Stimulated activated effector memory CD8-positive, alpha-beta T cell treated with anti-CD3 and anti-CD28 coated beads, Interleukin-12 subunit alpha, Interleukin-12 subunit beta, amount 100 ng/mL, for 72 hours (primary cell): ENCODE data around the gene TULP4.
A peak's percentile ranks its signal among the peaks of the same experiment; 100 is the strongest.

Experiments
- ATAC-seq: fragments of 150-1000 bp; cut with Tn5 transposase; 2 replicates; pipeline ENCODE4 v1.10.0; 2021
- DNase-seq, 2 donors: peaks; one replicate each; pipeline ENCODE4 v3.0.0; 2021 to 2022; ENCODE audit warnings: low spot score in 2 of 2
- H3K27ac Mint-ChIP-seq: one replicate; pipeline ENCODE4 v1.8.0; 2022; ENCODE audit warnings: mild to moderate bottlenecking, mixed read lengths
- H3K36me3 Mint-ChIP-seq: one replicate; pipeline ENCODE4 v1.8.0; 2022; ENCODE audit warnings: mild to moderate bottlenecking, mixed read lengths
- H3K4me1 Mint-ChIP-seq: one replicate; pipeline ENCODE4 v1.8.0; 2022; ENCODE audit warnings: mixed read lengths
- H3K4me3 Mint-ChIP-seq: one replicate; pipeline ENCODE4 v1.8.0; 2022; ENCODE audit warnings: mild to moderate bottlenecking, mixed read lengths
- H3K9me3 Mint-ChIP-seq: one replicate; pipeline ENCODE4 v1.8.0; 2022; ENCODE audit warnings: mixed read lengths

The TULP4 gene

DNA sequence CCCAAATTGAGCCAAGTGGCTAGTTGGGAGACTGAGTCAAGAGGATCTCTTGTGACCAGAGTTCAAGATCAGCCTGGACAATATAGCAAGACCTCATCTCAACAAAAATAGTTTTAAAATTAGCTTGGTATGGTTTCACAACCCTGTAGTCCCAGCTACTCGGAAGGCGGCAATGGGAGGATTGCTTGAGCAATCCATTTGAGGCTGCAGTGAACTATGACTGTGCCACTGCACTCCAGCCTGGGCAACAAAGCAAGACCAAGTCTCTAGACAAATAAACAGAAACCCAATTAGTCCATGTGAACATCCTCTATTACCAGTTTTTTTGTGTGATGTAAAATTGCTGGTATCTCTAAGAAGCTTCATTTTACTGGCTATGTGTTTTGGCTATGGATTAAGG lies 106.2 kb downstream of the TULP4 start:
- Mint-ChIP-seq H3K36me3 (peaks cover 8% of the 10 kb centered on the region), H3K9me3 (no peaks in the 10 kb centered on the region), H3K4me1 (no peaks in the 10 kb centered on the region), H3K4me3 (no peak overlapping the region), H3K27ac (no peak overlapping the region)
- DNase-seq: no peak
- no peak for ATAC-seq

DNA sequence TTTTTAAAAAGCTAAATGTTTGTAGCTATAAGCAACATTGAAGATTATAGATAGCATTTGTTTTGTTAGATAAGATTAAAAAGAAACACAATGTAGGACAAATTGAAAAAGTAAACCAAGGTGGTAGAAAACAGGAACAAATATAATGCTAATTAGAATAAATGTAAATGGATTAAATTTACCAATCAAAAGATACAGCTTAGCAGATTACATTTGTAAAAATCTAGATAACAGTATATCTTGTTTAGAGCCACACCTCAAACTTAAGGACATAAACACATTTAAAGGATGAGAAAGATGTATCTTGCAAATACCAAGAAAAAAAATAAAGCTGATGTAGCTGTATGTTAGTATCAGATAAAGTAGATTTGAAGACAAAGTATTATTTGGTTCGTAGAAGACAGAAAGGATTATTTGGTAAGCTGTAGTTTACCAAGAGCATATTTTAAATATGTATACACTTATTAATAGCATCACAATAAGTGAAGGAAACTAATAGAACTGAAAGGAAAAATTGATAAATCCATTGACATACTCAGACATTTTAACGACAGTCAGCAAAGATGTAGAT lies 107.2 kb downstream of the TULP4 start:
- Mint-ChIP-seq H3K9me3 (no peaks in the 10 kb centered on the region), H3K4me3 (no peak overlapping the region), H3K4me1 (no peaks in the 10 kb centered on the region), H3K27ac (no peak overlapping the region), H3K36me3 (peaks cover 8% of the 10 kb centered on the region)
- no peak for ATAC-seq
- DNase-seq: no peak

- DNase-seq: no peak
- ATAC-seq: no peak
- no peaks in the 10 kb centered on the region for H3K4me1 Mint-ChIP-seq
- no peaks in the 10 kb centered on the region for H3K36me3 Mint-ChIP-seq
- no peak overlapping the region for H3K27ac Mint-ChIP-seq
- no peak overlapping the region for H3K4me3 Mint-ChIP-seq
- H3K9me3 Mint-ChIP-seq: no peaks in the 10 kb centered on the region
These were observed 109.1 kb downstream of the TULP4 start for GRCh38 chr6:158421381-158421780.

- no peaks in the 10 kb centered on the region for H3K36me3 Mint-ChIP-seq
These were observed 110.5 kb downstream of the TULP4 start for GRCh38 chr6:158422629-158423238.

GRCh38 chr6:158431036-158431435 lies 118.8 kb downstream of the TULP4 start:
- H3K27ac Mint-ChIP-seq: no peak overlapping the region
- peaks cover 6% of the 10 kb centered on the region for H3K36me3 Mint-ChIP-seq
- H3K4me1 Mint-ChIP-seq: no peaks in the 10 kb centered on the region
- H3K4me3 Mint-ChIP-seq: no peak overlapping the region
- DNase-seq: no peak
- no peak for ATAC-seq
- H3K9me3 Mint-ChIP-seq: no peaks in the 10 kb centered on the region

More at GRCh38 chr6:158422629-158423238, 110.5 kb downstream of the TULP4 start:
- DNase-seq: no peak
- no peak overlapping the region for H3K4me3 Mint-ChIP-seq
- no peak overlapping the region for H3K27ac Mint-ChIP-seq
- no peak for ATAC-seq
- H3K4me1 Mint-ChIP-seq: no peaks in the 10 kb centered on the region
- no peaks in the 10 kb centered on the region for H3K9me3 Mint-ChIP-seq

DNA sequence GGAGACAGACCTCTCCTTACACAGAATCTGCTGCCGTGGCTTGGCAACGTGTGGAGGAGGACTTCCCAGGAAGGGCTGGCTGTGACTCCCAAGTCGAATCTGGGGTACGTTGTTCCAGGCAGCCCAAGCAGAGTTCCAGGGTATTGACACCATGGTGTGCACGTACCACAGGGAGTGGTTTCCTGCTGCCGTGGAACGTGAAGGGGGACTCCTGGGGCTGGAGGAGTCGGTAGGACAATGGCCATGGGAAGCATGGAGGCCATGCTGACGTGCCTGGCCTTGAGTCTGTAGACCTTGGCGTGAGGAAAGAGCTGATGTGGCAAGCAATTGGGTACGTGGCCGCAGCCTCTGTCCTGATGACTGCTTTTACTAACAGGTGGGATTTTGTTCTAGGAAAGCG lies 119.3 kb downstream of the TULP4 start:
- DNase-seq: no peak
- no peak for ATAC-seq
- Mint-ChIP-seq H3K27ac (no peak overlapping the region), H3K36me3 (peaks cover 6% of the 10 kb centered on the region), H3K4me1 (no peaks in the 10 kb centered on the region), H3K4me3 (no peak overlapping the region), H3K9me3 (no peaks in the 10 kb centered on the region)

- no peaks in the 10 kb centered on the region for H3K9me3 Mint-ChIP-seq
- H3K27ac Mint-ChIP-seq: no peak overlapping the region
- H3K36me3 Mint-ChIP-seq: no peaks in the 10 kb centered on the region
- H3K4me1 Mint-ChIP-seq: no peaks in the 10 kb centered on the region
- no peak for ATAC-seq
- DNase-seq: no peak
- H3K4me3 Mint-ChIP-seq: no peak overlapping the region
These were observed 125.3 kb downstream of the TULP4 start for GRCh38 chr6:158437571-158437970.

GRCh38 chr6:158438226-158438625 lies 126.0 kb downstream of the TULP4 start:
- no peak for ATAC-seq
- H3K27ac Mint-ChIP-seq: no peak overlapping the region
- no peaks in the 10 kb centered on the region for H3K4me1 Mint-ChIP-seq
- DNase-seq: no peak
- no peaks in the 10 kb centered on the region for H3K9me3 Mint-ChIP-seq
- H3K4me3 Mint-ChIP-seq: no peak overlapping the region
- H3K36me3 Mint-ChIP-seq: no peaks in the 10 kb centered on the region

DNA sequence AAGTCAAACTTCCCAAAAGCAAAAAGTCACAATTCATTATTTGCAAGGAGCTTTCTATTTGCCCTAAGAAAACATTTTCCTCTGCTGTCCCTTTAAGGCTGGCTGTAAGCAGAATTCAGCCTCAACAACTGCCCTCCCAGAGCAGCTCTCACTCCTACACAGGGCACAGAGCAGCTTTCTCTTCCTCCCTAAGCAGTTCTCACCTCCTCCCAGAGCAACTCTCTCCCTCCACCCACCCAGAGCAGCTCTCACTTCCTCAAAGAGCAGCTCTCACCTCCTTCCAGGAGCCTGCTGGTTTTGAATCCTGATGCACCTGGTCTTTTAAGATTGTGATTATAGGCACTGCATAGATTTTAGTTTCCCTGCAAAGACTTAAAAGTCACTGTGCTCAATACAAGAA lies 127.0 kb downstream of the TULP4 start:
- DNase-seq: no peak
- Mint-ChIP-seq H3K36me3 (no peaks in the 10 kb centered on the region), H3K4me3 (no peak overlapping the region), H3K4me1 (no peaks in the 10 kb centered on the region), H3K27ac (no peak overlapping the region), H3K9me3 (no peaks in the 10 kb centered on the region)
- peak; percentile 51 for ATAC-seq

- Mint-ChIP-seq H3K36me3 (no peaks in the 10 kb centered on the region), H3K4me3 (no peak overlapping the region), H3K9me3 (no peaks in the 10 kb centered on the region), H3K27ac (no peak overlapping the region), H3K4me1 (no peaks in the 10 kb centered on the region)
- DNase-seq: no peak
- no peak for ATAC-seq
These were observed 129.5 kb downstream of the TULP4 start for GRCh38 chr6:158441716-158442215.

DNA sequence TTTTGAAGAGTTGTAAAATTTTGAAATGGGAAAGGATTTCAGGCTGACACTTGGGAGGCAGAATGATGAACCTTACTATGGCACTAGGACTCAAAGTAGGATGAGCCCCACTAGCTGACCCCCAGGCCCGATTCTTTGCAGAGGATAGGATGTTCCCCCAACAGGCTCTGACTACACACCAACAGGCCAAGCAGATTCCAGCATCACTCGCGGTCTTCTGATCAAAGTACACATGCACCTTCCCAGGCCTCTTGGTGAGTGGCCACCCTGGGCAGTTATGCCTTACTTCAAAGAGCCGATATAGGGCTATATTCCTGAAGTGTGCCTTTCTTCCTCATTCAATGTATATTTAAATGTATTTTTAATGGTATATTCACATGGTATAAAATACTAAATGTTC lies 130.0 kb downstream of the TULP4 start:
- ATAC-seq (no peak), DNase-seq (no peak)
- no peaks in the 10 kb centered on the region for H3K4me1 Mint-ChIP-seq
- H3K36me3 Mint-ChIP-seq: no peaks in the 10 kb centered on the region
- H3K9me3 Mint-ChIP-seq: no peaks in the 10 kb centered on the region
- H3K4me3 Mint-ChIP-seq: no peak overlapping the region
- no peak overlapping the region for H3K27ac Mint-ChIP-seq

DNA sequence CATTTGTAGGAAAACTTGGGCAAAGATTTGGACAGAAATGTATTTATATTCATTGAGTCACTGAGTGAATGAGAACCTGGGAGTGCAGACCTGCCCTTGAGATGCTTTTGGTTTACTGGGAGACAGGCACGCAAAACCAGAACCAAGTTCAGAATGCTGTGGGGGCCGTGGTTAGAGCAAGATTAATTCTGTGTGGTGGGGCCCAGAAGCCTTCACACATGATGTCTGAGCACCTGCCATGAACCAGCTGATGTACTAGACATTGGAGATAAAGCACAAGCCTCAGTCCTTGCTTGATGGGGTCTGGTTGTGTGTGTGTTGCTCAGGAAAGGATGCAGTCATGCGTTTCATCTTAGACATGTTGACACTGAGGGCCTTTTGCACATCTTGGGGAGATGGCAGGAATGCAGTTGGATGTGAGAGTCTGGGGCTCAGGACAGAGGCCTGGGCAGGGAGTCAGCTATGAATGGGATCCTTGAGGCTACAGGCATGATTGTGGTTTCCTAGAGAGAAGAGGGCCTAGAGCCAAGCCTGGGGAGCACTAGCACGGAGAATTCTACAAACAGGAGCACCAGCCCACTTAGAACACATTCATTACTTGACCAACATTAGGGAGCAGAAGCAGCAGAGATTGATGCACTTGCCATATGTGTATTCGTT lies 133.3 kb downstream of the TULP4 start:
- H3K4me3 Mint-ChIP-seq: no peak overlapping the region

GRCh38 chr6:158448856-158449255 lies 136.6 kb downstream of the TULP4 start:
- Mint-ChIP-seq H3K4me3 (no peak overlapping the region), H3K27ac (no peak overlapping the region), H3K9me3 (no peaks in the 10 kb centered on the region), H3K36me3 (no peaks in the 10 kb centered on the region), H3K4me1 (no peaks in the 10 kb centered on the region)
- no peak for DNase-seq
- ATAC-seq: no peak

More for the DNA sequence above, 133.3 kb downstream of the TULP4 start:
- ATAC-seq: no peak
- Mint-ChIP-seq H3K27ac (no peak overlapping the region), H3K4me1 (no peaks in the 10 kb centered on the region), H3K9me3 (no peaks in the 10 kb centered on the region), H3K36me3 (no peaks in the 10 kb centered on the region)
- no peak for DNase-seq

DNA sequence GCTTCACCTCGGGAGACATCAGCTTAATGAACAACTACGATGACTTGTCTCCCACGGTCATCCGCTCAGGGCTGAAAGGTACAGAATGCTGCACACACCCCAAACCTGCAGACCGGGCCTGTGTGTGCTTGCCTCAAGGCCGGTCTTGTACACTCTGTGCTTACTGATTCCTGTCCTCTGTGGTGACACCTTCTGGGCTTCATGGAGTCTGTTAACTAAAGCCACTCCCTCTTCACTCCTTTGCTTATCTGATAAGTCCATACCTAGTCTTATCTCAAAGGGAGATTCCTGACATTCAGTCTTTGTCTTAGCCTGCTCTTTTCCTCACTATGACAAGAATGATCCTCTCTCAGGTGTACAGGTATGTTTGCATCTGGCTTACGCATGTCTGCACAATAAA lies 139.9 kb downstream of the TULP4 start:
- no peaks in the 10 kb centered on the region for H3K4me1 Mint-ChIP-seq
- no peak overlapping the region for H3K27ac Mint-ChIP-seq
- no peak for ATAC-seq
- H3K36me3 Mint-ChIP-seq: peaks cover 12% of the 10 kb centered on the region
- DNase-seq: no peak
- H3K4me3 Mint-ChIP-seq: no peak overlapping the region
- H3K9me3 Mint-ChIP-seq: no peaks in the 10 kb centered on the region

GRCh38 chr6:158457131-158457530 lies 144.9 kb downstream of the TULP4 start:
- Mint-ChIP-seq H3K4me3 (no peak overlapping the region), H3K27ac (no peak overlapping the region), H3K4me1 (no peaks in the 10 kb centered on the region), H3K36me3 (peaks cover 43% of the 10 kb centered on the region), H3K9me3 (no peaks in the 10 kb centered on the region)
- ATAC-seq (no peak), DNase-seq (no peak)

- Mint-ChIP-seq H3K9me3 (no peaks in the 10 kb centered on the region), H3K36me3 (peaks cover 50% of the 10 kb centered on the region), H3K27ac (no peak overlapping the region), H3K4me3 (no peak overlapping the region), H3K4me1 (no peaks in the 10 kb centered on the region)
- ATAC-seq (no peak), DNase-seq (no peak)
These were observed 145.5 kb downstream of the TULP4 start for GRCh38 chr6:158457616-158458278.
